Endothelial cell of umbilical vein (primary cell): Measurements from ENCODE around the gene TTLL12. TPM values are rescaled to one million over a fixed set of nuclear protein-coding genes. Genes with fewer than 3 reads are reported as not detected.

Experiments
- BruUV-seq: library from RNA; stranded (reverse); fragments of 400-500 nt; replicated peaks from 2 replicates; lab custom pipeline; 2021; lab: Mats Ljungman, UMichigan
- CTCF ChIA-PET: fragments of 300-600, 350-600 bp; sonication (Branson Sonifier 250); formaldehyde crosslinking; loops from one replicate; lab custom pipeline; 2021; ENCODE audit warnings: antibody characterized with exemption, inconsistent platforms; lab: Charles Lee
- POLR2A ChIA-PET: fragments of 300-600, 350-600 bp; sonication (Branson Sonifier 250); formaldehyde crosslinking; loops from one replicate; lab custom pipeline; 2021; ENCODE audit warnings: antibody characterized with exemption, inconsistent platforms; lab: Charles Lee
- DNase-seq: peaks from one replicate; pipeline ENCODE4 v3.0.0-alpha.2; 2011; ENCODE audit warnings: low read depth, low spot score
- FAIRE-seq: peaks from 2 replicates; lab custom pipeline; 2011; peaks lifted over from hg19 to GRCh38; lab: Jason Lieb, UNC
- H2AFZ ChIP-seq: 2 replicates; pipeline ENCODE4 v1.6.0; 2012; ENCODE audit warnings: low read depth, low read length, control low read depth, inconsistent platforms
- H3K27ac ChIP-seq: 2 replicates; pipeline ENCODE4 v1.5.1; 2011; ENCODE audit warnings: low read depth, mild to moderate bottlenecking, control low read depth, low read length, moderate library complexity; ENCODE audit not compliant: insufficient read depth
- H3K27me3 ChIP-seq, 2 experiments: 2 replicates each; pipeline versions ENCODE4 v1.6.0 to v1.6.1; 2011; ENCODE audit warnings: low read length in 2 of 2, mixed read lengths in 1 of 2; ENCODE audit not compliant: control insufficient read depth in 2 of 2, insufficient read depth in 2 of 2
- H3K36me3 ChIP-seq, 2 experiments: 2 replicates in 1 of 2; 3 replicates in 1 of 2; pipeline ENCODE4 v1.5.1; 2011; ENCODE audit warnings: low read length in 2 of 2, mild to moderate bottlenecking in 1 of 2, moderate library complexity in 1 of 2; ENCODE audit not compliant: control insufficient read depth in 2 of 2, insufficient read depth in 2 of 2; ENCODE audit errors: extremely low read depth in 1 of 2
- H3K4me1 ChIP-seq: 3 replicates; pipeline ENCODE4 v1.5.1; 2011; ENCODE audit warnings: mild to moderate bottlenecking, low read length; ENCODE audit not compliant: control insufficient read depth, insufficient read depth; ENCODE audit errors: extremely low read depth
- H3K4me2 ChIP-seq: 2 replicates; pipeline ENCODE4 v1.6.1; 2011; ENCODE audit warnings: low read length, control low read depth, mixed read lengths; ENCODE audit not compliant: insufficient read depth
- H3K4me3 ChIP-seq, 3 experiments: fragments of 200-600 bp in 1 of 3; sonication (generic), shearing (Covaris generic) in 1 of 3; replicated peaks in 1 of 3; 2 replicates each; pipeline ENCODE4 v1.5.1; 2011 to 2016; ENCODE audit warnings: control low read depth in 3 of 3, low read length in 3 of 3, mild to moderate bottlenecking in 2 of 3, inconsistent platforms in 1 of 3, low read depth in 1 of 3, moderate library complexity in 1 of 3; ENCODE audit not compliant: insufficient read depth in 1 of 3
- H3K79me2 ChIP-seq: 2 replicates; pipeline ENCODE4 v1.6.0; 2012; ENCODE audit warnings: low read length, inconsistent platforms; ENCODE audit not compliant: control insufficient read depth, insufficient read depth
- H3K9ac ChIP-seq: replicated peaks from 2 replicates; pipeline ENCODE3; 2011; ENCODE audit warnings: low read length, control low read depth; ENCODE audit not compliant: insufficient read depth; ENCODE audit errors: extremely low read depth
- H3K9me1 ChIP-seq: replicated peaks from 3 replicates; pipeline ENCODE4 v1.6.0; 2011; ENCODE audit warnings: mild to moderate bottlenecking, low read length; ENCODE audit not compliant: control insufficient read depth, insufficient read depth; ENCODE audit errors: extremely low read depth
- H3K9me3 ChIP-seq: replicated peaks from 2 replicates; pipeline ENCODE4 v1.5.1; 2012; ENCODE audit warnings: low read length, inconsistent platforms; ENCODE audit not compliant: control insufficient read depth, insufficient read depth
- H4K20me1 ChIP-seq: replicated peaks from 2 replicates; pipeline ENCODE3; 2011; ENCODE audit warnings: mild to moderate bottlenecking, low read length; ENCODE audit not compliant: control insufficient read depth, insufficient read depth; ENCODE audit errors: extremely low read depth
- CTCF ChIP-seq, 2 donors: IDR thresholded peaks; 1 replicate in 1 of 2; 2 replicates in 1 of 2; pipeline ENCODE4 v1.5.1; 2011; ENCODE audit warnings: low read length in 2 of 2, mild to moderate bottlenecking in 2 of 2, moderate library complexity in 2 of 2, control low read depth in 1 of 2, inconsistent platforms in 1 of 2, low read depth in 1 of 2; ENCODE audit not compliant: insufficient read depth in 1 of 2; ENCODE audit errors: extremely low read depth in 1 of 2
- EZH2 ChIP-seq: IDR thresholded peaks from 2 replicates; pipeline ENCODE4 v1.6.1; 2012; ENCODE audit warnings: borderline replicate concordance, low read depth, mild to moderate bottlenecking, moderate library complexity, low read length, inconsistent platforms; ENCODE audit not compliant: severe bottlenecking
- FOS ChIP-seq: IDR thresholded peaks from 2 replicates; pipeline ENCODE4 v1.6.1; 2011; ENCODE audit warnings: mild to moderate bottlenecking, low read length, moderate library complexity, borderline replicate concordance; ENCODE audit not compliant: insufficient read depth
- GATA2 ChIP-seq: IDR thresholded peaks from 2 replicates; pipeline ENCODE4 v1.7.0; 2011; ENCODE audit warnings: low read depth, mild to moderate bottlenecking, moderate library complexity, mixed read lengths, low read length; ENCODE audit not compliant: insufficient read length, insufficient read depth
- JUN ChIP-seq: IDR thresholded peaks from 2 replicates; pipeline ENCODE4 v1.6.1; 2011; ENCODE audit warnings: borderline replicate concordance, low read depth; ENCODE audit not compliant: insufficient read length, insufficient read depth
- MAX ChIP-seq: IDR thresholded peaks from 2 replicates; pipeline ENCODE4 v1.6.1; 2011; ENCODE audit not compliant: insufficient read depth, insufficient read length
- MYC ChIP-seq: IDR thresholded peaks from one replicate; pipeline ENCODE4 v1.6.1; 2011; ENCODE audit warnings: mild to moderate bottlenecking, low read depth, low read length
- POLR2A ChIP-seq: IDR thresholded peaks from 2 replicates; pipeline ENCODE4 v1.6.1; 2012; ENCODE audit warnings: low read depth, mild to moderate bottlenecking, control low read depth, low read length
- POLR2AphosphoS5 ChIP-seq: IDR thresholded peaks from 2 replicates; pipeline ENCODE4 v1.6.1; 2012; ENCODE audit warnings: low read depth, mild to moderate bottlenecking, control low read depth, low read length, moderate library complexity; ENCODE audit not compliant: insufficient read depth
- dilution Hi-C: fragments of 300-500 bp; cut with MboI; formaldehyde crosslinking; loops from one replicate; pipeline ENCODE4 v1.15.0; 2019; ENCODE audit warnings: low sequenced_read_pairs; ENCODE audit not compliant: extremely low pct_ligation_motif_present
- intact Hi-C: fragments of 100-400 bp; cut with micrococcal nuclease; formaldehyde crosslinking; loops from one replicate; pipeline ENCODE4 v1.10.0; 2022
- polyA plus RNA-seq, 4 experiments: library from polyadenylated mRNA; depleted of rRNA in 3 of 4; stranded (reverse) in 3 of 4; unstranded in 1 of 4; fragments of >200 nt; gene quantifications; 2 replicates each; pipeline versions ENCODE4 v1.2.1 to v1.2.3, GENCODE V29; 2011 to 2012; ENCODE audit warnings: missing spikeins in 1 of 4
- total RNA-seq: library from RNA; stranded (reverse); gene quantifications from 2 replicates; pipeline ENCODE4 v1.2.3, GENCODE V29; 2021

The TTLL12 gene
- total and polyA plus RNA-seq, 2 donors (not counting 3 experiments of a cell fraction or from before 2014, with no cell fraction given) = 26.2 to 36.5 TPM

- Histone ChIP-seq H3K27ac (no peak overlapping the region), H3K4me2 (no peak overlapping the region), H4K20me1 (no peaks in the 10 kb centered on the region), H3K9me1 (no peaks in the 10 kb centered on the region), H3K4me1 (peaks cover 22% of the 10 kb centered on the region), H3K9me3 (no peaks in the 10 kb centered on the region), H3K79me2 (peaks cover 11% of the 10 kb centered on the region), H3K36me3 (peaks cover 5 to 8% of the 10 kb centered on the region in 2 experiments), H3K9ac (no peak overlapping the region), H3K4me3 (no peak overlapping the region), H3K27me3 (no peaks in the 10 kb centered on the region), H2AFZ (no peak overlapping the region)
- BruUV-seq = no TSS peak
- dilution Hi-C loops (no loop called here), intact Hi-C loops (no loop called here)
- POLR2A ChIA-PET = no interaction called here
- FAIRE-seq (no peak), DNase-seq (no peak)
- CTCF ChIA-PET = no interaction called here
- TF ChIP-seq POLR2AphosphoS5 (no peak), POLR2A (no peak), MYC (no peak), CTCF (IDR thresholded peaks at IDR 0.05; ENCODE audit: extremely low read depth in 1 of 2, insufficient read depth in 1 of 2, low read depth in 1 of 2, low read length in 2 of 2) (no peak), EZH2 (no peak), GATA2 (no peak), MAX (no peak), JUN (no peak), FOS (no peak)
Measured at GRCh38 chr22:43182118-43182517, 4.8 kb downstream of the TTLL12 start.
